ENCODE results near the gene SLAMF7.

GRCh38 chr1:160738271-160738670 lies 776 bp upstream of the SLAMF7 start:
- no peak for TF ChIP-seq HMGXB4 (CRISPR knock-in tag; IDR thresholded peaks at IDR 0.05; ENCODE audit: borderline replicate concordance)
- TF ChIP-seq REST (IDR thresholded peaks at IDR 0.05) = no peak

Data from A549 (cell line).